HG02884 (cell line): ENCODE results near the gene TEX48.

Experiments used
- ATAC-seq: cut with Tn5 transposase; IDR thresholded peaks from one replicate; pipeline ENCODE4 v1.9.1; 2021; ENCODE audit warnings: mild to moderate bottlenecking, moderate library complexity; ENCODE audit not compliant: unreplicated experiment

TEX48 gene

GRCh38 chr9:114669961-114670360 lies 12.0 kb downstream of the TEX48 start:
- ATAC-seq = no peak

DNA sequence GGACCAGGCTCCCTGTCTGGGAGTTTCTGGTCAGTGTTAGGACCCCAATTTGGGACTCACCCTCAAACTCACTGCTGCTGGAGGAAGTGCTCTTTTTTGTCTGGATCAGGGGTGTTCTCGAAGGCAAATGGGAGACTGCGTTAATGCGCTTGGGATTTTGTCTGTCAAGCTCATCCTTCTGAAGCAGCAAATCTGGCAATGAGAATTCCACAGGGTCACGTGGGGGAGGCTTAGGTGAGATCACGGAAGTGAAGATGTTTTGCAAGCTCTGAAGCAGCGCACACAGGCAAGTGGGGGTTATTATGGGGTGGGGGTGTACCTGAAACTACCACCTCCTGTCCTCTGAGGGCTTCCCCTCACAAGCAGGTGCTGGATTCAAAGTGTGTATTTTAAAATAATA lies 13.8 kb downstream of the TEX48 start:
- ATAC-seq = no peak

GRCh38 chr9:114666851-114667250 lies 15.1 kb downstream of the TEX48 start:
- no peak for ATAC-seq

DNA sequence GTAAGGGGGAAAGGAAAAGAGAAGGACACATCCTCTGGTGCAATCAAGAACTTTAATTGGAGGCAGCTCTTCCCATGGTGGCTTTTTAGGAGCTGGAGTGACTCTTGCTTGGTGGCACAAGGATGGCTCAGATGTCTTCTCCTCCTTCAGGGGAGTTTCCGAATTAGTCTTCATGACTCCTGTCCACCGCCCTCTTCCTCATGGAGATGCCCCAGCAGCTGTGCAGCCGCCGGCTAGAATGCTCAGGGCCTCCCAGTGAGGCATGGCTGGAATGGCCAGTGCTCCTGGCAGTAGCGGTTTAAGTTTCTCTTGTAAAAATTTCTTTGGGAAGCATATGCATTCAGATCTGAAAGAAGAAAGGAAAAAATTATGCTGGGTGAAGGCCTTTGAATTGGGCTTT lies 15.6 kb downstream of the TEX48 start:
- ATAC-seq = no peak

DNA sequence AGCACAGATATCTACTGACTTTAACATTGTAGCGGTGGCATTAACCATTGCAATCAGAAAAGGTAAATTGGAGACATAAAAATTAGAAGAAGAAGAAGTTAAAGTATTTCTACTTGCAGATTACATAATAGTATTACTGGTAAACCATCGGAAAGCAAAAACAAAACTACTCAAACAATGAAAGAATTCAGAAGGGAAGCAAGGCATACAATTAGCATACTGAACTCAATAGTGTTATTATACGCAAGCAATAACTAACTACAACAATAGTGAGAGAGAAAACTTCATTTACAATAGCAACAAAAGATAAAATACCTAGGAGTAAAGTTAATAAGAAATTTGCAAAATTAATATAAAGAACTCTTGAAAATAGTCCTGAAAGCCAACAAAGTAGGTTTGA lies 17.8 kb downstream of the TEX48 start:
- ATAC-seq = no peak

- peak; percentile 66 for ATAC-seq
Measured at GRCh38 chr9:114662081-114662989, 19.7 kb downstream of the TEX48 start.

DNA sequence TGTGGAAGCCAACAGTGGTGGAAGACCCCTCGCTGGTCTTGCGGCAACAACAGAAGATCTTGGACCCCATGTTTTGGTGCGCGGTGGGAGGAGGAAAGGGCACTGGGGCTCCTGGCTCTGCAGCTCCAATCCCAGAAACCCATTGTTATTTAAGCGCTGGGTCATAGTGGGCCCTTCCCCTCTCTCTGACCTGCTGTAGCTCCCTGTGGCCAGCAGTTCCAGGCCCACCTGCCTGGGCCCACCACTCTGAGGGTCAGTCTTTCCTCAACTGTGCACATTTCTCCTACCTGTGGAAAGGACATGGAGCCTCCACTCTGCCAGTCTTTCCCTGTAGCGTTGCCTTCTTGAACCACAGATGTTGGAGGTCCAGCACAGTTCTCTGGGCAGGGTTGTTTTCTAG lies 24.3 kb downstream of the TEX48 start, which contains the start of gene TEX53:
TEX53 (minus strand) TSS at position 101 of the 400 bp plus-strand sequence; CDS start at position 70, 31 bp downstream.
- no peak for ATAC-seq

DNA sequence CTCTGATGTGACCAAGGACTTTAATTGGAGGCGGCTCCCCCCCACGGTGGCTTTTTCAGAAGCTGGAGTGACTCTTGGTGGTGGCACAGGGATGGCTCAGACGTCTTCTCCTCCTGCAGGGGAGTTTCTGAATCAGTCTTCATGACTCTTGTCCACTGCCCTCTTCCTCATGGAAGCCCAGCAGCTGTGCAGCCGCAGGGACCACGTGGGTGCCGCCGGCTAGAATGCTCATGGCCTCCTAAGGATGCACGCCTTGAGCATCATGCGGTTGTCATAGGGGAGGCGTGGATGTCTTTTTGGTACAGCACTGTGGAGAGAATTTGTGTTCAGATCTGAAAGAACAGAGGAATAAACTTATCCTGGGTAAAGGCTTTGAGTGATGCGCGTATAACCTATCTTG lies 25.7 kb downstream of the TEX48 start:
- ATAC-seq = no peak

- ATAC-seq = no peak
Measured at GRCh38 chr9:114655689-114656088, 26.3 kb downstream of the TEX48 start.

DNA sequence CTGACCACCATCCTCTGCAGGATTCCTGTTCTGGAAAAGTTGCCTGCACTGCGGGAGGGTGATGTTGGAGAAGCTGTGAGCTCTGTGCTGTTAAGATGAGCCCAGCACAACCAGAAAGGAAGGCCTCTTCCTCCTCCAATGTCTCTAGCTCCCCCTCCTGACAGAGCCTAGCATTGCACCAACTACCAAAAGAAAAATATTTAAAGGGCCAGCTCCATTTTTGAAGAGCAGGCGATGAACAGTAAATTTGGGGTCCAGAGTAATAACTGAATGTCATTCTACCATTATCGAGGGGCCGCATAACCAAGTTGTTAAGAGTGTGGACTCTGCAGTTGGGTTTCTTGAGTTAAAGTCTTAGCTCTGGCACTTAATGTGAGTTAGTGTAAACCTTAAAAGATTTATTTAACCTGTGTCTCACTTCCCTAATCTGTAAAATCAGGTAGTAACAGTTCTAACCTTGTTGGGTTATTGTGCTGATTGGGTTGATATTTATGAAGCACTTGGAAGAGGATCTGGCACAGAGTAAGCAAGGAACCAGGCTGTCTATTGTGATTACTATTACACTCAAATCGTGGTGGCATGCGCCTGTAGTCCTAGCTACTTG lies 28.3 kb downstream of the TEX48 start:
- ATAC-seq = peak; percentile 60

DNA sequence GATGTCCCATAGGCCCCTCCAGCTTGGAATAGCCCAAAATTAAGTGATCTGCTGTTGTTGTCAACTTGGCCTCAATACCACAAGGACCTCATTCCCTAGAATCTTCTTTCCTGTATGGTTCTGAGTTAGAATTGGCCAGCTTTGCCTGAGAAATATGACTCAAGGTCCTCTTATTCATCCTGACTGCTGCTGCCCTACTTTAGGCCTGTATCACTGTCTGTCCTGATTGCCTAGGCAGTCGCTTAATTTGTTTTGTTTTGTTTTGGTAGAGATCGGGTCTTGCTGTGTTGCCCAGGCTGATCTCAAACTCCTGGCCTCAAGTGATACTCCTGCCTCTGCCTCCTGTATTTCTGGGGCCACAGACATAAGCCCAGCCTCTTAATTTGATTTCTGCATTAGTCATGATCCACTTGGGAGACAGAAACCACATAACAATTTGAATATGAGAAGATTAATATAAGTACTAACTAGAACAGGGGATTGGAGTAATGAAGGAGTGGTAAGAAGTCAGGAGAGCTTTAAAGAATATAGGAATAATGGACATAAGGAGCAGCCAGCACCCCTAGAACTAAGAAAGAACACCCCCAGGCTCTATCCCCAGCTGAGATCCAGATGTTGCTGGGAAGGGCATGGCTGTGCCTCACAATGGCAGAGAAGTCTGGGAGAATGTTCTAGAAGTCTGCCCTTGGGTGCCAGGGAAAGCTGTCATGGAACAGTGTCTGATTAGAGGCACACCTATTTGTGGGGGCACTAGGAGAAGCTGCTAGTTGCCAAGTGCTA lies 29.0 kb downstream of the TEX48 start:
- peak; percentile 23 for ATAC-seq

- ATAC-seq = no peak
Measured at GRCh38 chr9:114643896-114644295, 38.1 kb downstream of the TEX48 start.

GRCh38 chr9:114643001-114643400 lies 39.0 kb downstream of the TEX48 start:
- no peak for ATAC-seq

DNA sequence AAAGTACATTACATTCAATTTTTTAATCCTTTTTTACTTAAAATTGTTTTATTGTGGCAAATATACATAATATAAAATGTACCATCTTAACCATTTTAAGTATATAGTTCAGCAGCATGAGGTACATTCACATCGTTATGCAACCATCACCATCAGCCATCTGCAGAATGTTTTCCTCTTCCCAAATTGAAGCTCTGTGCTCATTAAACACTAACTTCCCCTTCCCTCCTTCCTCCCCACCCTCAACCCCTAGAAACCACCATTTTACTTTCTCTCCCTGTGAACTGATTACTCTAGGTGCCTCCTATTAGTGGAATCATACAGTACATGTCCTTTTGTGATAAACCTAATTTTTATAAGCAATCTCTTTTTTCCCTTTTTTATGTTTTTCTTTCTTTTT lies 40.0 kb downstream of the TEX48 start:
- no peak for ATAC-seq

GRCh38 chr9:114638404-114638803 lies 43.6 kb downstream of the TEX48 start:
- no peak for ATAC-seq

DNA sequence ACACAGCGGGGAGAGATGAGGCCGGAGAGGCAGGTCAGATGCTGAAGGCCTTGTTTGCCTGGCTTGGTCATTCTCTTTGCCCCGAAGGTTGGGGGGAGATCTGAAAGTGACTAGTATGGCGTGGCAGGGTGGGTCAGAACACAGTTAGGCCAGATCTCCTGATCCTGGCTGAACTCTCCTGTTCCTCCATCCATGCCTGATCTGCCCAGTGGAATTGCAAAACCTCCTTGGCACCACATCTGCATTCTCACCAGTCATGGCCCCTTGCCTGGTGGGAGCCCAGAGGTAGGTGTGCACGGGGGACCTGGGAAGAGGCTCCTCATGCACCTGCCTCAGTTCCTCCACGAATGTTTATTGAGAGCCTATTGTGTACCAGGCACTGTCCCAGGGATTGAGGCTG lies 47.6 kb downstream of the TEX48 start:
- no peak for ATAC-seq

DNA sequence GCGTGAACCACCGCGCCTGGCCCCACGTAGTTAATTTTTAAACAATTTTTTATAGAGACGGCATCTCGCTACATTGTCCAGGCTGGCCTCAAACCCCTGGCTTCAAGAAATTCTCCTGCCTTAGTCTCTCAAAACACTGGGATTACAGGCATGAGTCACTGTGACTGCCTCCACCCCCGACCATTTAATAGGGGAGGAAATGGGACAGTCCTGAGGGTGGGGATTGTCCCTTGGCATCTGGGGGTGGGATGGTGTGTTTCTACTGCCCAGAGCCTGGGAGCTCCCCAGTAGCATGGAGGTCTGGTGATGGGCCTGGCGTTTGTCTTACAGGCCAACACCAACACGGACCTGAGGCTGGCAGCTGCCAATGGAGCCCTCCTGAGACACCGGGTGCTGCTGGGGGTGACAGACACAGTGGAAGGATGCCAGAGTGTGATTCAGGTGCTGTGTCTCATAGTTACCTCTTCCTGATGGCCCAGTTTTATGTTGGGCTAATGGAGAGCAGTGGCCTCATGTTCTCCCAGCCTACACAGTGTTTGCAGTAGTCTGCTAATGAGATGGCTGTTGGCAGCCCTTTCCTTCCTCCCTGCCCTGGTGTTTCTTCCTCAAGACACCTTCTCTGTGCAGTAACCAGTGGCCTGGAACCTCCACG lies 48.4 kb downstream of the TEX48 start:
- ATAC-seq = no peak

GRCh38 chr9:114631166-114631565 lies 50.8 kb downstream of the TEX48 start:
- ATAC-seq = no peak

DNA sequence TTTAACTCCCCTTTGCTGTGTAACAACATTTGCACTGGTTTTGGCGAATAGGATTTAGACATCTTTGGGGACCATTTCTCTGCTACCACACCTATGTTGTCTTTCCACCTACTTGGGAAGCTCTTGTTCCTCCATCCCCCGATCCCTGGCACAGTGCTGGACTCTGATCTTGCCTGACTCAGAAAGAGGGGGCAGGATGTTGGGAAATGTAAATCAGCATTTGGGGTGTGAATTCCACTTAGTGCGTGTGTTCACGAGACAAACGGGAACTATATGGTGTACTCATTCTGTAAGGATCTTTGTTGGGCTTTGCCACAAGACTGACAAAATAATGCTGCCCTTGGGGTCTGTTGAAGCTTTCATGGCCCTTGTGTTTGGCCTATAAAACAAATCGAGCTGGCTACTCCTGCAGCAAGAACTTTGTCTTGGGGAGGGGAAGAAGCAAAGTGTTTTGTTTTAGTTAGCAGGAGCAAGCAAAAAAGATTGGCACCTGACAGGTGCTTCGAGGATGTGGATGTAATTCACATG lies 52.4 kb downstream of the TEX48 start:
- no peak for ATAC-seq

DNA sequence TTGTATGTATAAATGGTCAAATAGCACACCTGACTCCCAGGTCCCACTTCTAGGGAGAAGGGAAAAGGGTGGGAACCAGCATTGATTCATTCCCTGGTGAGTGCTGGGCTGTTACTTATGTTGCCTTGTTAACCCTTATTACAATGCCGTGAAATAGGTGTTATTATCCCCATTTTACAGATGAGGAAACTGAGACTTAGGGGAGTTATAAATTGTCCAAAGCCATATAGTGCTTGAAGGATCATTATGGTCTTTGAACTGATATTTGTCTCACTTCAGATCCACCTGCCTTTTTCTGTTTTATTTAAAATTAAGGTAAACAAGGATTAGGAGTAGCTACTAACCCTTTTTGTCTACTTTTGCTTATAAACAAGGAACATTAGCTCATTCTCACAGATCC lies 54.4 kb downstream of the TEX48 start:
- ATAC-seq = no peak
